RWPE1 (cell line): Measurements from ENCODE around the gene ITPR3.

Experiments
- CTCF ChIA-PET: fragments of 350-600 bp; sonication (Branson Sonifier 250); formaldehyde crosslinking; extraction: SDS; loops from one replicate; lab custom pipeline; 2021; lab: Yijun Ruan, JAX
- POLR2A ChIA-PET: fragments of 400-600 bp; formaldehyde crosslinking; extraction: SDS; loops from one replicate; lab custom pipeline; 2020; ENCODE audit warnings: antibody characterized with exemption; ENCODE audit not compliant: low non-redundant PET; lab: Yijun Ruan, JAX
- DNase-seq: peaks from one replicate; pipeline ENCODE4 v3.0.0; 2012; ENCODE audit warnings: low spot score
- H3K27ac ChIP-seq: fragments of 450-650 bp; 2 replicates; pipeline ENCODE4 v1.5.1; 2017
- TF ChIP-seq, protein P1 (sequence below): fragments of 450-650 bp; conservative IDR thresholded peaks from 2 replicates; pipeline ENCODE4 v1.5.1; 2017; ENCODE audit warnings: low read depth, mild to moderate bottlenecking

Gene ITPR3

GRCh38 chr6:33722103-33722623 lies 101.0 kb downstream of the ITPR3 start:
- TF ChIP-seq, protein P1, sequence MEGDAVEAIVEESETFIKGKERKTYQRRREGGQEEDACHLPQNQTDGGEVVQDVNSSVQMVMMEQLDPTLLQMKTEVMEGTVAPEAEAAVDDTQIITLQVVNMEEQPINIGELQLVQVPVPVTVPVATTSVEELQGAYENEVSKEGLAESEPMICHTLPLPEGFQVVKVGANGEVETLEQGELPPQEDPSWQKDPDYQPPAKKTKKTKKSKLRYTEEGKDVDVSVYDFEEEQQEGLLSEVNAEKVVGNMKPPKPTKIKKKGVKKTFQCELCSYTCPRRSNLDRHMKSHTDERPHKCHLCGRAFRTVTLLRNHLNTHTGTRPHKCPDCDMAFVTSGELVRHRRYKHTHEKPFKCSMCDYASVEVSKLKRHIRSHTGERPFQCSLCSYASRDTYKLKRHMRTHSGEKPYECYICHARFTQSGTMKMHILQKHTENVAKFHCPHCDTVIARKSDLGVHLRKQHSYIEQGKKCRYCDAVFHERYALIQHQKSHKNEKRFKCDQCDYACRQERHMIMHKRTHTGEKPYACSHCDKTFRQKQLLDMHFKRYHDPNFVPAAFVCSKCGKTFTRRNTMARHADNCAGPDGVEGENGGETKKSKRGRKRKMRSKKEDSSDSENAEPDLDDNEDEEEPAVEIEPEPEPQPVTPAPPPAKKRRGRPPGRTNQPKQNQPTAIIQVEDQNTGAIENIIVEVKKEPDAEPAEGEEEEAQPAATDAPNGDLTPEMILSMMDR: no peak
- no peak overlapping the region for H3K27ac ChIP-seq
- no peak for DNase-seq
- POLR2A ChIA-PET: interaction anchor here (0.6 kb wide), 1 partner anchor 974 kb away, joined by 9 read pairs; no protein-coding TSS in a partner anchor
- CTCF ChIA-PET: interaction anchor here (0.5 to 1.1 kb wide), 2 partner anchors 22 to 132 kb away, joined by 4 to 5 read pairs; no protein-coding TSS in a partner anchor

DNA sequence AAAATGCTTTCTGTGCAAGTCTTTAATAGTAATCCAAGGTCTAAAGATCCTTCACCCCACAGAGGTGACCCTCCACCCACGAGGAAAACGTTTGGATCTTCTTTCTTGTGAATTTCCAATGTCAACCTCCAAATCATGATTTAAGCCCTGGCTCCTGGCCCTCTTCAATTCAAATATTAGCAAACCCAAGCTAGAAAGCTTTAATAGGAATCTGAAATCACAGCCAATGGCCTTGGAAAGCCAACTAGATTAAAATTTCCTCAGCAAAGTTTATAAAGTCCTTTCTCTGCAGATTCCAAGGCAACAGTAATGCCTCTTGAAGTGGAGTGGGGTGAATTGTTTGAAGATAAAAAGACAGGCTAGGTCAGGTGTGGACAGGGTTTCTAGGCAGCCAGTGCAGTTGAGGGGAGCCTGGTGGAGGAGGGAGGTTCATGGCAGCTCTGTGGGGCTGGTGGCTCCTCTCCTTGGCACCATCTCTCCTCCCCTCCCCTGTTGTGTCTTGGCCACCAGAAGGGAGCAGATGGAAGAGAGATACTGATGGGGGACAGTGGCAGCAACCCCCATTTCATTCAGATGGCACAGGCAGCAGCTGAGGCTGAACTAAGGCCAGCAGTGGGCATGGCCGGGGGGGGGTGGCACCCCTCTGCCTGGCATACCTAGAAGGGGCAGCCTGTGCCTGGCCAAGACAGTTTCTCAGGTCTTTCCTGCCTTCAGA lies 102.4 kb downstream of the ITPR3 start:
- no peak overlapping the region for H3K27ac ChIP-seq
- ChIA-PET POLR2A (no interaction called here), CTCF (interaction anchor here (0.6 to 0.8 kb wide), 3 partner anchors 21 to 1676 kb away, joined by 3 to 5 read pairs (median 3); no protein-coding TSS in a partner anchor)
- TF ChIP-seq, protein P1: no peak
- no peak for DNase-seq

GRCh38 chr6:33724102-33725023 lies 103.2 kb downstream of the ITPR3 start:
- no peak overlapping the region for H3K27ac ChIP-seq
- ChIA-PET CTCF (interaction anchor here (0.7 to 0.8 kb wide), 2 partner anchors 20 kb away, joined by 3 to 7 read pairs; no protein-coding TSS in a partner anchor), POLR2A (no interaction called here)
- DNase-seq: no peak
- TF ChIP-seq, protein P1: no peak

DNA sequence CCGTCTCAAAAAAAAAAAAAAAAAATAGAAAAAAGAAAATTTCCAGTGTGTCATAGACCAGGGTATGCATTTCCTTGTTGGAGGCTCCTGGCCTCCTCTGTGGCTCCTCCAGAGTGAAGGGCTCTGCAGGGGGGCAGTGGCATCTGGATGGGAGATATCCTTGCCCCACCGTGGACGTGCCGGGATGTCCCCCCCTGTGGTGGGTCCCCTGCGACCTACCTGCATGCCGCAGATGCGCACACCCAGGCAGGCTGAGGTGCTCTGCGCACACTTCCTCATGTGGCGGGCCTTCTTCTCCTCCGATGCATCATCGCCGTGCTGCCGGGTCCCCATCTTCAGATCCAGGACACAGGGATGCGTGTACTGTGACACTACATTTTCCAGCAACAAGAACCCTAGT lies 104.1 kb downstream of the ITPR3 start:
- CTCF ChIA-PET: interaction anchor here (0.7 kb wide), 1 partner anchor 19 kb away, joined by 7 read pairs; no protein-coding TSS in a partner anchor
- no peak overlapping the region for H3K27ac ChIP-seq

GRCh38 chr6:33725891-33726673 lies 105.0 kb downstream of the ITPR3 start:
- CTCF ChIA-PET: interaction anchor here (0.6 to 0.9 kb wide), 2 partner anchors 15 to 42 kb away, joined by 5 to 6 read pairs; partner anchors contain the start of gene UQCC2
- POLR2A ChIA-PET: no interaction called here
- no peak for DNase-seq
- H3K27ac ChIP-seq: no peak overlapping the region
- TF ChIP-seq, protein P1: no peak

More for the DNA sequence above, 104.1 kb downstream of the ITPR3 start:
- POLR2A ChIA-PET: no interaction called here
- no peak for DNase-seq
- TF ChIP-seq, protein P1: no peak
